Activated naive CD8-positive, alpha-beta T cell treated with anti-CD3 and anti-CD28 coated beads, Interleukin-2, amount 50 U/mL, for 24 hours (primary cell): ENCODE data around the gene TMEM121B.
"Not testable (repeated sequence)": the region's sequence is repeated elsewhere in the genome, so short reads cannot be mapped to it uniquely, and the experiment has no call there.

ENCODE experiments used
- ATAC-seq: fragments of 150-1000 bp; cut with Tn5 transposase; one replicate; pipeline ENCODE4 v1.10.0; 2021
- DNase-seq: peaks from one replicate; pipeline ENCODE4 v3.0.0; 2021
- H3K27ac Mint-ChIP-seq: one replicate; pipeline ENCODE4 v1.8.0; 2021; ENCODE audit warnings: mild to moderate bottlenecking, mixed read lengths
- H3K27me3 Mint-ChIP-seq: one replicate; pipeline ENCODE4 v1.8.0; 2021; ENCODE audit warnings: mixed read lengths
- H3K36me3 Mint-ChIP-seq: one replicate; pipeline ENCODE4 v1.8.0; 2021; ENCODE audit warnings: low read depth, mixed read lengths
- H3K4me1 Mint-ChIP-seq: one replicate; pipeline ENCODE4 v1.8.0; 2021; ENCODE audit warnings: mixed read lengths
- H3K4me3 Mint-ChIP-seq: one replicate; pipeline ENCODE4 v1.8.0; 2021; ENCODE audit warnings: mild to moderate bottlenecking, moderate library complexity, mixed read lengths
- H3K9me3 Mint-ChIP-seq: one replicate; pipeline ENCODE4 v1.8.0; 2021; ENCODE audit warnings: mixed read lengths

Gene TMEM121B

GRCh38 chr22:17147458-17147857 is 26.3 kb upstream of the TMEM121B start:
- H3K27ac Mint-ChIP-seq, ATAC-seq, DNase-seq, H3K27me3 Mint-ChIP-seq, H3K4me1 Mint-ChIP-seq, H3K4me3 Mint-ChIP-seq, H3K9me3 Mint-ChIP-seq: not testable (repeated sequence)
- peaks cover 24% of the 10 kb centered on the region for H3K36me3 Mint-ChIP-seq

- Mint-ChIP-seq H3K27ac (no peak overlapping the region), H3K4me3 (no peak overlapping the region), H3K9me3 (no peaks in the 10 kb centered on the region), H3K4me1 (no peaks in the 10 kb centered on the region), H3K27me3 (no peaks in the 10 kb centered on the region), H3K36me3 (peaks cover 23% of the 10 kb centered on the region)
- DNase-seq (no peak), ATAC-seq (no peak)
Measured at GRCh38 chr22:17145021-17145680, 24.0 kb upstream of the TMEM121B start.

DNA sequence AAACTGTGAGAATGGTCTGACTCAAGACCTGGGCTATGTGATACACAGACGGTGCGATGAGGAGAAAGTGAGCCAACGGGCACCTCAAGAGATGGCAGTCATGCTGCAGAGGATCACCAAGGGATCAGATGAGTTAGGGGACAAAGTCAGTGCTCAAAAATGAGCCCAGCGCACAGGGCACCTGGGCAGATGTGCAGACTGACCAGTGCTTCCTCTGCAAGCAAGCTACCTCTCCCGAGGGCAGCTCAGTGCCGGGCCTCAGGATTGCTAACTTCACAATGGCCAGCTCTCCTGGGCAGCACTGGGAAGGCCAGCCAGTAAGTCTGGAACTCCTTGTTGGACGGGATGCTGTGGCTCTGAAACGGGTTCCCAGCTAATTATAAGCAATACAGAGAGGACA is 22.7 kb upstream of the TMEM121B start:
- DNase-seq, result no peak
- ATAC-seq, result no peak
- Mint-ChIP-seq H3K4me1 (no peaks in the 10 kb centered on the region), H3K36me3 (peaks cover 19% of the 10 kb centered on the region), H3K27me3 (no peaks in the 10 kb centered on the region), H3K27ac (no peak overlapping the region), H3K4me3 (no peak overlapping the region), H3K9me3 (no peaks in the 10 kb centered on the region)

DNA sequence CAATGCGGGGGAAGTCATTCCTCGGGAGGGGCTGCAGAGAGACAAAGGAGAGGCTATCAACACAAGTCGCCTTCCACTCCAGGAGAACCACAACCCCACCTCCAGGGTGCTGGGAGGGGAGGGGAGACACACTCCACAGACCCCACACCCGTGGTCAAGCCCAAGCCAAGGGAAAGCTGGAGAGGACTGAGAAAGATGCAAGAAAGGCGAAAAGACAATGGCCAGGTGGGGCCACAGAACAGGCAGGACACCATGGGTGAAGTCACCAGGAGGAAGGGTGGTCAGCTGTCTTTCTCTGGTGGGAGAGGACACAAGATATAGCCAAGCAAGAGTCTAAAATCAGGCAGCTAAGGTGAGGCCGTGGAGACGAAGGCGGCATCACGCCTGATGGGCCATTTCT is 21.9 kb upstream of the TMEM121B start:
- DNase-seq (no peak), ATAC-seq (no peak)
- Mint-ChIP-seq H3K9me3 (no peaks in the 10 kb centered on the region), H3K36me3 (peaks cover 17% of the 10 kb centered on the region), H3K27ac (no peak overlapping the region), H3K4me3 (no peak overlapping the region), H3K4me1 (no peaks in the 10 kb centered on the region), H3K27me3 (no peaks in the 10 kb centered on the region)

GRCh38 chr22:17140826-17141766 is 19.9 kb upstream of the TMEM121B start:
- DNase-seq, result no peak
- Mint-ChIP-seq H3K4me3 (no peak overlapping the region), H3K36me3 (peaks cover 14% of the 10 kb centered on the region), H3K27ac (no peak overlapping the region), H3K9me3 (no peaks in the 10 kb centered on the region), H3K4me1 (no peaks in the 10 kb centered on the region), H3K27me3 (no peaks in the 10 kb centered on the region)
- ATAC-seq, result no peak

DNA sequence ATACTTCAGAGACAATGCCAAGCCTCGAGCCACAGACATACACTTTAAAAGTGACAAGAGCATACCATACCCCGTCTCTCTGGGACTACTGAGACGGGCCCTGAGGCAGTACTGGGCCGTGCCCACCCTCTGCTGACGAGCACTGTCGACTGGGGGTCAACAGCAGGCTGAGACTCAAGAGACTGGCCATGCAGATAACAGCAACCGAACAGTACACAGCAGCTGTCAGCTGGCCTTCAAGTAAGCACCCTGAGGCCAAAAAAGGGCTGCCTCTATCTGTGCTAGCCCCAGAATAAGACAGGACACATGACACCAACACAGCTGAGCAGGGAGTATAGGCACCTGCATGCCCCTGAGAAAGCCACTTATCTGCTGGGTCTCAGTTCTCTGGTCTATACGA is 18.9 kb upstream of the TMEM121B start:
- Mint-ChIP-seq H3K36me3 (peaks cover 10% of the 10 kb centered on the region), H3K27me3 (no peaks in the 10 kb centered on the region), H3K27ac (no peak overlapping the region), H3K4me3 (no peak overlapping the region), H3K9me3 (no peaks in the 10 kb centered on the region), H3K4me1 (no peaks in the 10 kb centered on the region)
- no peak for ATAC-seq
- no peak for DNase-seq

DNA sequence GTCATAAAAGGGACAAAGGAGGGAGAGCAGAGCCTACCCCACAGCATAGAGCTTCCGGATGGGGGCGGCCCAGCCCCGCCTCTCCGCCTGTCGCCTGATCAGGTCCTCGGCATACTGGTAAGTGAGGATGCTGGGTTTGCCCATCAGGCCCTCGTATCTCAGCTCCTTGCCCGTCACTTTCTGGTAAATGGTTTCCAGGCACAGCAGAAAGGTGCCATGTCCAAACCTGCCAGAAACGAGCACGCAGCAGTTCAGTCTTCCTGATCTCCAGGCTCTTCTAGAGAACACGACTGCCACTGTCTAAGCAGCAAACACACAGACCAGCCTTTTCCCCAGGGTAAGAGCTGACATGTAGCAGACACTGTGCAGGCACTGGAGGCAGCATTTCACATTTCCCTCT is 17.4 kb upstream of the TMEM121B start:
- no peak for ATAC-seq

DNA sequence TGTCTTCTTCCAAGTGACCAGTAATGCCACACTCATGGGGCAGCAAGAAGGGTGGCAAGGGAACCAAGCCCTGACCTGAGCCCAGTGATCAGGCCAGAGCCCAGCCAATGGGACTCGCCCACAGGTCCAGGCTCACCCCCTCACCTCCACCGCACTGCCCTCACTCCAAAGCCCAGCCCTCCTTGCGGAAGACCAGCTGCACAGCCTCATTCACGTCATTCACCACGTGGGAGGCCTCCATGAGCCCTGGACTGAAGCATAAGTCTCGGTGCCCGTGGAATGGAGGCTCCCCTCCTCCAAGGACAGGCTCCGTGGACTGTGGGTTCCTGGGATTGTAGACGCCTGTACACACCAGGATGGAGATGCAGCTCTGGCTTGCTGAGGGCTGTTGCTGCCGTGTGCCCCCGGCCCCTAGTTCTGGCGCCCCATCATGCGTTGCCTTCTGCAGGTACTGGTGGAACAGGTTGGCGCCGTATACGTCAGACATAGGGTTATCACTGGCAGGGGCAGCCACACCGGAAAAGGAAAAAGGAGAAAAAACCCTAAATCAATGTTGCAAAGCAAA is 16.8 kb upstream of the TMEM121B start:
- no peaks in the 10 kb centered on the region for H3K4me1 Mint-ChIP-seq
- no peak for DNase-seq
- H3K4me3 Mint-ChIP-seq, result no peak overlapping the region
- H3K36me3 Mint-ChIP-seq, result peaks cover 10% of the 10 kb centered on the region
- H3K27me3 Mint-ChIP-seq, result no peaks in the 10 kb centered on the region
- no peak for ATAC-seq
- no peak overlapping the region for H3K27ac Mint-ChIP-seq
- H3K9me3 Mint-ChIP-seq, result no peaks in the 10 kb centered on the region

More for the DNA sequence above, 17.4 kb upstream of the TMEM121B start:
- Mint-ChIP-seq H3K4me1 (no peaks in the 10 kb centered on the region), H3K36me3 (peaks cover 13% of the 10 kb centered on the region), H3K9me3 (no peaks in the 10 kb centered on the region), H3K27ac (no peak overlapping the region), H3K27me3 (no peaks in the 10 kb centered on the region), H3K4me3 (no peak overlapping the region)
- DNase-seq, result no peak

- DNase-seq (no peak), ATAC-seq (no peak)
- H3K27ac Mint-ChIP-seq, result no peak overlapping the region
- no peaks in the 10 kb centered on the region for H3K9me3 Mint-ChIP-seq
- H3K4me1 Mint-ChIP-seq, result no peaks in the 10 kb centered on the region
- H3K27me3 Mint-ChIP-seq, result no peaks in the 10 kb centered on the region
- peaks cover 6% of the 10 kb centered on the region for H3K36me3 Mint-ChIP-seq
- no peak overlapping the region for H3K4me3 Mint-ChIP-seq
Measured at GRCh38 chr22:17137170-17137569, 16.0 kb upstream of the TMEM121B start.

DNA sequence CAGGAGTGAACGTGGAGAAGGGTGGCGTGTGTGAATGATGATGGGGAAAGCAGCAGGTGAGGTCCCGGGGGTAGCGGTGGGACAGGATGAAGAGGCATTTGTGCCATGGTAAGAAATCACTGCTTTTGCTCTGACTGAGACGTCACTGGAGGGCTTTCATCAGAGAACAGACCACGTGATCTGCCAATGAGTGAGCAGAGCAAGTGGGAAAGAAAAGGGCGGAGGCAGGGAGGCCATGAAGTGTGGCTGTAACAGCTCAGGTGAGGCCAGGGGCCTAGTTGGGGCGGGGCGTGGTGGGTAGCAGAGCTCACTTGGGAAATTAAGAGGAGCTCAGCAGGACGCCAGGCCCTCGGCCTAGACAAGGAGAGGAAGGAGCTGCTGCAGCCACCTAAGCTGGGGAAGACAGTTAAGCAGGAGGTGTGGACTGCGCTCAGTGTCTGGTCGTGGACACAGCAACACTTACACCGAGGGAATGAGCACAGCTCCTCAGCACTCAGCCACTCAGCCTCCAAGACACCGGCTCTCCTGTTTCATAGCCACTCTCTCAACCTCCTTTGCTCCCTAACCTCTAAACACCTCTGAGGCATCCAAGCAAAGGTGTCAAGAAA is 14.1 kb upstream of the TMEM121B start:
- no peaks in the 10 kb centered on the region for H3K27me3 Mint-ChIP-seq
- ATAC-seq, result no peak
- H3K4me3 Mint-ChIP-seq, result no peak overlapping the region
- H3K9me3 Mint-ChIP-seq, result no peaks in the 10 kb centered on the region
- peaks cover 2% of the 10 kb centered on the region for H3K4me1 Mint-ChIP-seq
- no peak for DNase-seq
- H3K27ac Mint-ChIP-seq, result no peak overlapping the region
- H3K36me3 Mint-ChIP-seq, result peaks cover 3% of the 10 kb centered on the region

GRCh38 chr22:17133137-17133536 is 12.0 kb upstream of the TMEM121B start:
- DNase-seq (no peak), ATAC-seq (no peak)
- Mint-ChIP-seq H3K36me3 (peaks cover 3% of the 10 kb centered on the region), H3K4me1 (peaks cover 5% of the 10 kb centered on the region), H3K4me3 (no peak overlapping the region), H3K27me3 (no peaks in the 10 kb centered on the region), H3K9me3 (no peaks in the 10 kb centered on the region), H3K27ac (no peak overlapping the region)

DNA sequence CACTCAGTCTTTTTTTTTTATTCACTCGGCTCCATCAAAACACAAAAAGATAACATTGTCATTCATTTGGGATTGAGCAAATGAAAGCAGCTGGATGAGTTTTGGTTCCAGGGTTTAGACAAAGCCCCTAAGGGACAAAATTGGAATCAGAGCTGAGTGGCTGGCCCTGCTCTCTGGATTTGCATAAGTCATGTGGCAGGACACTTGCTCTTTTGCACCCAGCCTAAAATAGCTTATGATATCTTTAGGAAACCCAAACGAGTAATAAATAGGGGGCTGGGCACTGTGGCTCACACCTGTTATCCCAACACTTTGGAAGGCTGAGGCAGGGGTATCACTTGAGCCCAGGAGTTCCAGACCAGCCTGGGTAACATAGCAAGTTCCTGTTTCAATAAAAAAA is 11.0 kb upstream of the TMEM121B start:
- H3K27ac Mint-ChIP-seq, result no peak overlapping the region
- DNase-seq (no peak), ATAC-seq (no peak)
- H3K27me3 Mint-ChIP-seq, result no peaks in the 10 kb centered on the region
- no peak overlapping the region for H3K4me3 Mint-ChIP-seq
- H3K9me3 Mint-ChIP-seq, result no peaks in the 10 kb centered on the region
- peaks cover 5% of the 10 kb centered on the region for H3K4me1 Mint-ChIP-seq
- peaks cover 3% of the 10 kb centered on the region for H3K36me3 Mint-ChIP-seq

DNA sequence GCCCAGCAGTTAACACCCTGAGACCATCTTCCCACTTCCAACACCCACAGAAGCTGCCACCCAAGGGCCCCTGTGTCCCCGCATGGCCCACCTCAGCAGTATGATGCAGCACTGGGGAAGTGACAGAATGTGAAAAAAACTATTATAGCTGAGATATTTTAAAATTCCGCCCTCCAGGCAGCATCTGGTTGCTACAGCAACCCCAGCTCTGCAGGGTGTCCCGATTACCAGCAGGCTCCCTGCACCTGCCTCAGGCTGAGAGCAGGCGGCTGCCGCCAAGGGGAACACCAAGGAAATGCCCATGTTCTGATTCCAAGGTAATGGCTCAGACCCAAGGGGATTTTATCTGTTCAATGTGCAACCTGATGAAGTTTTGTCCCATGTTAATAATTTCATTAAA is 10.5 kb upstream of the TMEM121B start:
- ATAC-seq, result no peak
- H3K4me3 Mint-ChIP-seq, result no peak overlapping the region
- H3K27ac Mint-ChIP-seq, result no peak overlapping the region
- H3K4me1 Mint-ChIP-seq, result peaks cover 5% of the 10 kb centered on the region
- H3K27me3 Mint-ChIP-seq, result no peaks in the 10 kb centered on the region
- H3K36me3 Mint-ChIP-seq, result peaks cover 3% of the 10 kb centered on the region
- no peak for DNase-seq
- H3K9me3 Mint-ChIP-seq, result no peaks in the 10 kb centered on the region

- no peak overlapping the region for H3K4me3 Mint-ChIP-seq
- peaks cover 3% of the 10 kb centered on the region for H3K36me3 Mint-ChIP-seq
- DNase-seq, result no peak
- no peaks in the 10 kb centered on the region for H3K9me3 Mint-ChIP-seq
- peak; percentile 79 for ATAC-seq
- H3K4me1 Mint-ChIP-seq, result peaks cover 5% of the 10 kb centered on the region
- no peak overlapping the region for H3K27ac Mint-ChIP-seq
- H3K27me3 Mint-ChIP-seq, result no peaks in the 10 kb centered on the region
Measured at GRCh38 chr22:17130199-17130598, 9.0 kb upstream of the TMEM121B start.
